H1 (cell line): ENCODE data around the gene CBL. TPM values are rescaled to one million over a fixed set of nuclear protein-coding genes. Genes with fewer than 3 reads are reported as not detected.

Source experiments
- CTCF ChIA-PET: fragments of 300-600 bp; sonication (Branson Sonifier 250); formaldehyde crosslinking; loops from one replicate; lab custom pipeline; 2021; ENCODE audit not compliant: partially characterized antibody; lab: Charles Lee
- POLR2A ChIA-PET: fragments of 300-600 bp; sonication (Branson Sonifier 250); formaldehyde crosslinking; loops from one replicate; lab custom pipeline; 2021; ENCODE audit warnings: inconsistent platforms; ENCODE audit not compliant: partially characterized antibody; lab: Charles Lee
- DNase-seq, 2 experiments: peaks; one replicate each; pipeline versions ENCODE4 v3.0.0 to v3.0.0-alpha.2; 2010 to 2022; ENCODE audit warnings: low spot score in 2 of 2, low read depth in 1 of 2, mixed read lengths in 1 of 2
- FAIRE-seq: peaks from 2 replicates; lab custom pipeline; 2011; peaks lifted over from hg19 to GRCh38; lab: Jason Lieb, UNC
- H2AFZ ChIP-seq: 2 replicates; pipeline ENCODE4 v1.8.1; 2012; ENCODE audit warnings: low read length, inconsistent platforms
- H2AK5ac ChIP-seq: 2 replicates; pipeline ENCODE4 v1.6.1; 2013; ENCODE audit warnings: low read depth, low read length
- H2BK120ac ChIP-seq: replicated peaks from 2 replicates; pipeline ENCODE3; 2013; ENCODE audit warnings: low read depth, low read length, inconsistent platforms
- H2BK12ac ChIP-seq: 2 replicates; pipeline ENCODE4 v1.6.1; 2013; ENCODE audit warnings: low read depth, low read length
- H2BK15ac ChIP-seq: 2 replicates; pipeline ENCODE4 v1.6.1; 2013; ENCODE audit warnings: low read length
- H2BK20ac ChIP-seq: 2 replicates; pipeline ENCODE4 v1.6.1; 2013; ENCODE audit warnings: low read length
- H2BK5ac ChIP-seq: 2 replicates; pipeline ENCODE4 v1.6.1; 2013; ENCODE audit warnings: low read depth, low read length
- H3K14ac ChIP-seq: 2 replicates; pipeline ENCODE4 v1.6.1; 2013; ENCODE audit warnings: inconsistent platforms; ENCODE audit not compliant: insufficient read length
- H3K18ac ChIP-seq: 2 replicates; pipeline ENCODE4 v1.6.1; 2013; ENCODE audit warnings: low read length; ENCODE audit errors: extremely low read depth
- H3K23ac ChIP-seq: 2 replicates; pipeline ENCODE4 v1.6.1; 2013; ENCODE audit warnings: inconsistent platforms; ENCODE audit not compliant: insufficient read length
- H3K23me2 ChIP-seq: 2 replicates; pipeline ENCODE4 v1.6.1; 2013; ENCODE audit warnings: low read depth, low read length
- H3K27ac ChIP-seq: 2 replicates; pipeline ENCODE4 v1.6.1; 2011; ENCODE audit warnings: low read depth, low read length, inconsistent platforms
- H3K27me3 ChIP-seq, 4 experiments: replicated peaks in 1 of 4; 1 replicate in 1 of 4; 2 replicates in 3 of 4; pipeline versions ENCODE4 v1.6.1 to v1.8.1; 2011 to 2013; ENCODE audit warnings: low read length in 3 of 4, mild to moderate bottlenecking in 3 of 4, inconsistent platforms in 2 of 4, mixed read lengths in 2 of 4, moderate library complexity in 1 of 4; ENCODE audit not compliant: control insufficient read depth in 3 of 4, insufficient read depth in 3 of 4; ENCODE audit errors: extremely low read depth in 1 of 4
- H3K36me3 ChIP-seq, 4 experiments: 2 replicates each; pipeline versions ENCODE4 v1.6.1 to v1.8.1; 2011 to 2013; ENCODE audit warnings: mild to moderate bottlenecking in 4 of 4, low read length in 3 of 4, moderate library complexity in 2 of 4, control low read depth in 1 of 4, inconsistent platforms in 1 of 4; ENCODE audit not compliant: insufficient read depth in 4 of 4, control insufficient read depth in 2 of 4
- H3K4ac ChIP-seq: replicated peaks from 2 replicates; pipeline ENCODE3; 2013; ENCODE audit warnings: low read length, low read depth, mixed read lengths, inconsistent platforms; ENCODE audit not compliant: insufficient read length
- H3K4me1 ChIP-seq, 4 experiments: replicated peaks in 1 of 4; 1 replicate in 1 of 4; 2 replicates in 3 of 4; pipeline versions ENCODE4 v1.6.1 to v1.8.1; 2011 to 2013; ENCODE audit warnings: low read length in 3 of 4, inconsistent platforms in 2 of 4, mixed read lengths in 1 of 4; ENCODE audit not compliant: insufficient read depth in 4 of 4, control insufficient read depth in 3 of 4
- H3K4me2 ChIP-seq, 2 experiments: 2 replicates each; pipeline versions ENCODE4 v1.6.1 to v1.8.1; 2011 to 2013; ENCODE audit warnings: low read depth in 2 of 2, low read length in 2 of 2, control low read depth in 1 of 2, inconsistent platforms in 1 of 2, mild to moderate bottlenecking in 1 of 2; ENCODE audit not compliant: insufficient read depth in 1 of 2
- H3K4me3 ChIP-seq, 4 experiments: fragments of 200-600, 300-600 bp in 1 of 4; sonication (generic), shearing (Covaris generic), sonication (Bioruptor Twin) in 1 of 4; 2 replicates each; pipeline versions ENCODE4 v1.5.1 to v1.8.1; 2011 to 2016; ENCODE audit warnings: low read length in 4 of 4, low read depth in 3 of 4, control low read depth in 2 of 4, inconsistent platforms in 2 of 4, mild to moderate bottlenecking in 2 of 4, mixed read lengths in 1 of 4, moderate library complexity in 1 of 4; ENCODE audit not compliant: insufficient read depth in 2 of 4; ENCODE audit errors: extremely low read depth in 1 of 4
- H3K56ac ChIP-seq: replicated peaks from 2 replicates; pipeline ENCODE3; 2013; ENCODE audit warnings: low read depth, mild to moderate bottlenecking, mixed read lengths, low read length, inconsistent platforms; ENCODE audit not compliant: insufficient read length
- H3K79me1 ChIP-seq: 2 replicates; pipeline ENCODE4 v1.6.1; 2013; ENCODE audit warnings: low read depth, low read length, control low read depth
- H3K79me2 ChIP-seq, 2 experiments: 2 replicates each; pipeline versions ENCODE4 v1.6.1 to v1.8.1; 2012 to 2013; ENCODE audit warnings: low read length in 2 of 2, mild to moderate bottlenecking in 2 of 2, inconsistent platforms in 1 of 2; ENCODE audit not compliant: insufficient read depth in 2 of 2, control insufficient read depth in 1 of 2
- H3K9ac ChIP-seq, 4 experiments: replicated peaks in 1 of 4; 1 replicate in 1 of 4; 2 replicates in 3 of 4; pipeline versions ENCODE4 v1.6.1 to v1.8.1; 2011 to 2013; ENCODE audit warnings: low read depth in 3 of 4, low read length in 3 of 4, control low read depth in 2 of 4, mild to moderate bottlenecking in 2 of 4, moderate library complexity in 2 of 4, inconsistent platforms in 1 of 4; ENCODE audit errors: extremely low read depth in 1 of 4
- H3K9me3 ChIP-seq, 2 experiments: 2 replicates each; pipeline versions ENCODE4 v1.6.1 to v1.8.1; 2012 to 2013; ENCODE audit warnings: mild to moderate bottlenecking in 2 of 2, moderate library complexity in 2 of 2, control low read depth in 1 of 2, inconsistent platforms in 1 of 2, low read depth in 1 of 2, low read length in 1 of 2, mixed read lengths in 1 of 2; ENCODE audit not compliant: insufficient read depth in 2 of 2
- H4K20me1 ChIP-seq, 2 experiments: replicated peaks in 1 of 2; 2 replicates each; pipeline versions ENCODE3 to v1.8.1; 2011 to 2013; ENCODE audit warnings: inconsistent platforms in 2 of 2, low read length in 2 of 2, mild to moderate bottlenecking in 1 of 2; ENCODE audit not compliant: insufficient read depth in 2 of 2, control insufficient read depth in 1 of 2
- H4K5ac ChIP-seq: 2 replicates; pipeline ENCODE4 v1.6.1; 2013; ENCODE audit warnings: low read length, low read depth, mixed read lengths, inconsistent platforms; ENCODE audit not compliant: insufficient read length
- H4K8ac ChIP-seq: 2 replicates; pipeline ENCODE4 v1.8.0; 2013; ENCODE audit warnings: mild to moderate bottlenecking, moderate library complexity, low read length, inconsistent platforms; ENCODE audit not compliant: insufficient read depth; ENCODE audit errors: extremely low read depth
- H4K91ac ChIP-seq: replicated peaks from 2 replicates; pipeline ENCODE3; 2013; ENCODE audit warnings: low read length, mixed read lengths, inconsistent platforms; ENCODE audit not compliant: insufficient read length
- CHD2 ChIP-seq: IDR thresholded peaks from 2 replicates; pipeline ENCODE4 v1.6.1; 2012; ENCODE audit warnings: low read length, improper control_type of control experiment
- EP300 ChIP-seq, 2 experiments: IDR thresholded peaks; 1 replicate in 1 of 2; 2 replicates in 1 of 2; pipeline ENCODE4 v1.6.1; 2011 to 2012; ENCODE audit warnings: low read depth in 2 of 2, low read length in 2 of 2, mild to moderate bottlenecking in 2 of 2, borderline replicate concordance in 1 of 2, inconsistent platforms in 1 of 2, moderate library complexity in 1 of 2
- SIX5 ChIP-seq: IDR thresholded peaks from 2 replicates; pipeline ENCODE4 v1.6.1; 2011; ENCODE audit warnings: mild to moderate bottlenecking, low read depth, low read length
- TBP ChIP-seq: IDR thresholded peaks from 2 replicates; pipeline ENCODE4 v1.6.1; 2011; ENCODE audit warnings: low read depth, low read length, improper control_type of control experiment
- WGBS, 2 experiments: shearing (Covaris generic) in 1 of 2; methylation state at CpG; one replicate each; pipeline versions ENCODE4 v1.1.6 to v1.1.7; 2013 to 2015; ENCODE audit warnings: low lambda C conversion rate in 2 of 2, mixed read lengths in 2 of 2, inconsistent platforms in 1 of 2, low coverage in 1 of 2, missing lambda C conversion rate in 1 of 2; ENCODE audit not compliant: insufficient replicate concordance in 2 of 2, insufficient coverage in 1 of 2, insufficient read length in 1 of 2; ENCODE audit errors: extremely low coverage in 1 of 2, missing lambda C conversion rate in 1 of 2; 5-methylcytosine and 5-hydroxymethylcytosine counted together
- polyA plus RNA-seq, 7 experiments: library from polyadenylated mRNA; depleted of rRNA in 3 of 7; stranded (reverse) in 5 of 7; unstranded in 2 of 7; fragments of >200 nt in 5 of 7; fragments of 200-250 nt in 2 of 7; gene quantifications; 1 replicate in 5 of 7; 2 replicates in 1 of 7; 4 replicates in 1 of 7; pipeline versions ENCODE4 v1.2.1 to v1.2.3, GENCODE V29; 2011 to 2013; ENCODE audit warnings: missing spikeins in 2 of 7, mixed read lengths in 2 of 7
- total RNA-seq: library from RNA; stranded (reverse); fragmentation: NEBNext Ultra II Directional; extraction: Animal tissue kit (Norgen Biotek cat#: 25700); gene quantifications from 2 replicates; pipeline ENCODE4 v1.2.1, GENCODE V29; 2021
- TF ChIP-seq, protein P1 (sequence below), 3 experiments: IDR thresholded peaks; 1 replicate in 2 of 3; 2 replicates in 1 of 3; pipeline versions ENCODE4 v1.5.1 to v1.6.1; 2011; ENCODE audit warnings: low read length in 3 of 3, mild to moderate bottlenecking in 3 of 3, inconsistent platforms in 2 of 3, low read depth in 1 of 3, moderate library complexity in 1 of 3; ENCODE audit not compliant: insufficient read depth in 1 of 3; ENCODE audit errors: control extremely low read depth in 1 of 3

CBL gene
- total and polyA plus RNA-seq, 2 of the 8 experiments (the other 6 are each of a cell fraction or from before 2014, with no cell fraction given), result 23.1 to 57.8 TPM

DNA sequence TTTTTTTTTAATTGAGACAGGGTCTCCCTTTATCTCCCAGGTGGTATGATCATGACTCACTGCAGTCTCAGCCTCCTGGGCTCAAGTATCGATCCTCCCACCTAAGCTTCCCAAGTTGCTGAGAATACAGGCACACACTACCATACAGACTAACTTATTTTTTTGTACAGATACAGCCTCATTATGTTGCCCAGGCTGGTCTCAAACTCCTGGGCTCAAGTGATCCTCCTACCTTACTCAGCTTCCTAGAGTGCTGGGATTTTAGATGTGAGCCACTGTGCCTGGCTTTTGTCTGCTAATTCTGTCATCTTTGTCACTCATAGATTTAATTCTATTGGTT, 43.5 kb downstream of the CBL start:
- H3K23ac ChIP-seq, result no peak overlapping the region
- no peaks in the 10 kb centered on the region for H3K4me1 ChIP-seq
- peaks cover 0 to 6% (median 0%) of the 10 kb centered on the region in 4 experiments; a peak in 1 of 8 replicates for H3K36me3 ChIP-seq
- peaks cover 2 to 4% of the 10 kb centered on the region in 2 experiments for H4K20me1 ChIP-seq
- no peak overlapping the region for H2AK5ac ChIP-seq
- no peak overlapping the region for H3K9ac ChIP-seq
- H4K8ac ChIP-seq, result no peak overlapping the region
- H2BK12ac ChIP-seq, result no peak overlapping the region
- H3K4me3 ChIP-seq, result no peak overlapping the region
- H3K18ac ChIP-seq, result no peak overlapping the region
- H3K9me3 ChIP-seq, result no peaks in the 10 kb centered on the region
- H3K27me3 ChIP-seq, result no peaks in the 10 kb centered on the region
- H2AFZ ChIP-seq, result no peak overlapping the region
- no peak for DNase-seq
- no peak overlapping the region for H2BK5ac ChIP-seq
- WGBS, 2 experiments, result 85% methylated on average over 1 of the region's 1 CpG; no CpG with 5 or more reads in 1 of the 2 experiments
- H2BK20ac ChIP-seq, result no peak overlapping the region
- H2BK120ac ChIP-seq, result no peak overlapping the region
- FAIRE-seq, result no peak
- no peak overlapping the region for H3K4me2 ChIP-seq
- H3K79me1 ChIP-seq, result peaks cover 3% of the 10 kb centered on the region; the same call in 1 of the 2 replicates
- H3K4ac ChIP-seq, result no peak overlapping the region
- no peak overlapping the region for H3K27ac ChIP-seq
- H4K91ac ChIP-seq, result no peak overlapping the region
- H3K14ac ChIP-seq, result no peak overlapping the region
- CTCF ChIA-PET, result interaction anchor here (0.6 to 1.2 kb wide), 4 partner anchors 10 to 225 kb away, joined by 3 to 4 read pairs (median 3); no protein-coding TSS in a partner anchor
- no peak overlapping the region for H2BK15ac ChIP-seq
- H3K56ac ChIP-seq, result no peak overlapping the region
- TF ChIP-seq TBP (no peak), SIX5 (no peak), EP300 (IDR thresholded peaks at IDR 0.05; ENCODE audit: borderline replicate concordance in 1 of 2, low read depth in 2 of 2, low read length in 2 of 2) (no peak), CHD2 (no peak)
- TF ChIP-seq, protein P1, sequence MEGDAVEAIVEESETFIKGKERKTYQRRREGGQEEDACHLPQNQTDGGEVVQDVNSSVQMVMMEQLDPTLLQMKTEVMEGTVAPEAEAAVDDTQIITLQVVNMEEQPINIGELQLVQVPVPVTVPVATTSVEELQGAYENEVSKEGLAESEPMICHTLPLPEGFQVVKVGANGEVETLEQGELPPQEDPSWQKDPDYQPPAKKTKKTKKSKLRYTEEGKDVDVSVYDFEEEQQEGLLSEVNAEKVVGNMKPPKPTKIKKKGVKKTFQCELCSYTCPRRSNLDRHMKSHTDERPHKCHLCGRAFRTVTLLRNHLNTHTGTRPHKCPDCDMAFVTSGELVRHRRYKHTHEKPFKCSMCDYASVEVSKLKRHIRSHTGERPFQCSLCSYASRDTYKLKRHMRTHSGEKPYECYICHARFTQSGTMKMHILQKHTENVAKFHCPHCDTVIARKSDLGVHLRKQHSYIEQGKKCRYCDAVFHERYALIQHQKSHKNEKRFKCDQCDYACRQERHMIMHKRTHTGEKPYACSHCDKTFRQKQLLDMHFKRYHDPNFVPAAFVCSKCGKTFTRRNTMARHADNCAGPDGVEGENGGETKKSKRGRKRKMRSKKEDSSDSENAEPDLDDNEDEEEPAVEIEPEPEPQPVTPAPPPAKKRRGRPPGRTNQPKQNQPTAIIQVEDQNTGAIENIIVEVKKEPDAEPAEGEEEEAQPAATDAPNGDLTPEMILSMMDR (IDR thresholded peaks at IDR 0.05; ENCODE audit: control extremely low read depth in 1 of 3, insufficient read depth in 1 of 3, low read depth in 1 of 3, low read length in 3 of 3), result no peak
- TF ChIP-seq, all 59 proteins: peak for 0
- POLR2A ChIA-PET, result no interaction called here
- H3K23me2 ChIP-seq, result no peaks in the 10 kb centered on the region
- H4K5ac ChIP-seq, result no peak overlapping the region
- H3K79me2 ChIP-seq, result peaks cover 0 to 24% of the 10 kb centered on the region in 2 experiments; a peak in 2 of 4 replicates
